GM10266 (cell line): Measurements from ENCODE around the gene OLFM2.

Experiments
- DNase-seq: peaks from one replicate; pipeline ENCODE4 v3.0.0; 2012; ENCODE audit errors: extremely low spot score
- TF ChIP-seq, protein P1 (sequence below): IDR thresholded peaks from 2 replicates; pipeline ENCODE4 v1.5.1; 2012; ENCODE audit warnings: mild to moderate bottlenecking, low read depth; ENCODE audit not compliant: control insufficient read depth, insufficient read depth; ENCODE audit errors: missing control alignments

OLFM2 gene

DNA sequence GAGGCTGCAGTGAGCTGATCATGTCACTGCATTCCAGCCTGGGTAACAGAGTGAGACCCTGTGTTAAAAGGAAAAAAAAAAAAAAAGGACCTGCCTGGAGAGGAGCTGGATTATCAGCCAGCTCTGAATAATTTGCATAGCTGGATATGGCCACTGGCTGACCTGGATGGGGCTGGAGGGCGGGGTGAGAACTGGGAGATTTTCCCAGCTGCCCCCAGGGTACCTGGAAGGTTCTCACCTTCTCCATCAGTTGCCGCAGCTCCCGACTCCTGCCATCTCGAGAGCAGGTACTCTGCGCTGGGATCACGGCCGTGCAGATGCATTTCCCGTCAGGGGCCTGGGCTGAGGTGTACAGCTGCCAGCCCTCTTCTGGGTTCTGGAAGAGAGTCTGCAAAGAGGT lies 75.9 kb downstream of the OLFM2 start:
- TF ChIP-seq, protein P1, sequence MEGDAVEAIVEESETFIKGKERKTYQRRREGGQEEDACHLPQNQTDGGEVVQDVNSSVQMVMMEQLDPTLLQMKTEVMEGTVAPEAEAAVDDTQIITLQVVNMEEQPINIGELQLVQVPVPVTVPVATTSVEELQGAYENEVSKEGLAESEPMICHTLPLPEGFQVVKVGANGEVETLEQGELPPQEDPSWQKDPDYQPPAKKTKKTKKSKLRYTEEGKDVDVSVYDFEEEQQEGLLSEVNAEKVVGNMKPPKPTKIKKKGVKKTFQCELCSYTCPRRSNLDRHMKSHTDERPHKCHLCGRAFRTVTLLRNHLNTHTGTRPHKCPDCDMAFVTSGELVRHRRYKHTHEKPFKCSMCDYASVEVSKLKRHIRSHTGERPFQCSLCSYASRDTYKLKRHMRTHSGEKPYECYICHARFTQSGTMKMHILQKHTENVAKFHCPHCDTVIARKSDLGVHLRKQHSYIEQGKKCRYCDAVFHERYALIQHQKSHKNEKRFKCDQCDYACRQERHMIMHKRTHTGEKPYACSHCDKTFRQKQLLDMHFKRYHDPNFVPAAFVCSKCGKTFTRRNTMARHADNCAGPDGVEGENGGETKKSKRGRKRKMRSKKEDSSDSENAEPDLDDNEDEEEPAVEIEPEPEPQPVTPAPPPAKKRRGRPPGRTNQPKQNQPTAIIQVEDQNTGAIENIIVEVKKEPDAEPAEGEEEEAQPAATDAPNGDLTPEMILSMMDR: no peak
- DNase-seq: no peak

DNA sequence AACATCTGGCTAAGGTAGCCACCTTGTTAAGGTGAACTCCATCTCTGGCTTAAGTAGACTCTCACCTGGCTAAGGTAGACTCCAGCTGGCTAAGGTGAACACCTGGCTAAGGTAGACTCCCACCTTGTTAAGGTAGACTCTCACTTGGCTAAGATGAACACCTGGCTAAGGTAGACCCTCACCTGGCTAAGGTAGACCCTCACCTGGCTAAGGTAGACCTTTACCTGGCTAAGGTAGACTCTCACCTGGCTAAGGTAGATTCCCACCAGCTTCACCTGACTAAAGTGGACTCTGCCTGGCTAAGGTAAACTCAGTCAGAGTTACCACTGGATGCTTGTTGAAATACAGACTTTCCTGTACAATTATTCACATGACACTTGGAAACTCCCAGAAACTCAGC lies 77.5 kb downstream of the OLFM2 start:
- DNase-seq: no peak
- TF ChIP-seq, protein P1: peak; percentile 6

- TF ChIP-seq, protein P1: no peak
- peak; percentile 69 for DNase-seq
Observed at GRCh38 chr19:9857920-9858746, 78.2 kb downstream of the OLFM2 start.

DNA sequence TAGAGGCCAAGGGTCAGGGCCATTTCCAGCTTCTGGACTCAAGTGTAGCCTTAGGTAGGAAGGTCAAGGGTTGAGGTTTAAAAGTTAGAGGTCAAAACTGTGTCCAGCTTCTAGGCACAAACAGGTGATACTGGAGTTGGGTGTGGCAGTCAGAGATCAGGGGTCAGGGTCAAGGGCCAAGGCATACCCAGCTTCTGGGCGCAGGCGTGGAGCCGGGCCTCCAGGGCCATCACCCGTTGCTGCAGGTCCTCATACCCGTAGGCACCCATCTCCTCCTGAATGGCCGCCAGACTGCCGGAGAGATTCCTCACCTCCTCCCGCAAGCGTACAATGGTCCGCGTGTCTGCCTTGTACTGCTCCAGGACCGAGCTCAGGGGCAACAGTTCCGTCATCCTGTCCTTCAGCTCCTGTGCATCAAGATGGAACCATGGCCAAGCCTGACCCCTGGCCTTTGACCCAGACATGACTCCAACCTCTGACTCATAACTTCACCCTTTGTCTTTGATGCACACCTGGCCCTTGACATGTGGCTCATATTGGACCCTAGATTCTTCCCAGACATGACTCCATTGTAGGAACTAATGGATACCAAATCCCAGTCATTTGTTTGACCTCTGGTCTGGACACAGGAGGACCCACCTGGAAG lies 79.1 kb downstream of the OLFM2 start:
- no peak for DNase-seq
- TF ChIP-seq, protein P1: no peak

DNA sequence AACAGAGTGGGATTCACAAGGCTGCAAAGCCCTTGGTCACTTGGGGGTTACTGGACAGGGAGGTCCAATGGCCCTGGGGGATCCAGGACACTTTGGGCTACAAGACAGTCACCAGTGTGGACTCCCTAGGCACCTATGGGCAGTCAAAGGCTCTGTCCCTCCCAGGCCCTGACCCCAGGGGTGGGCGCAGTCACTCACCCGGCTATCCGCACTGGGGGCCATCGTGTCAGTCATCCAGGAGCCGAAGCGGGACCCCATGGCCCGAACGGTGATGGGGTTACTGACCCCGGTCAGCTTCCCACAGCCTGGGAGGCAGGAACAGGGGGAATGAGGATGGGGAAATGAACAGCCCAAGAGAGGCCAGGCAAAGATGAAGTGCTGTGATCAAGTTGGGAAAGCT lies 79.7 kb downstream of the OLFM2 start:
- TF ChIP-seq, protein P1: no peak
- no peak for DNase-seq

DNA sequence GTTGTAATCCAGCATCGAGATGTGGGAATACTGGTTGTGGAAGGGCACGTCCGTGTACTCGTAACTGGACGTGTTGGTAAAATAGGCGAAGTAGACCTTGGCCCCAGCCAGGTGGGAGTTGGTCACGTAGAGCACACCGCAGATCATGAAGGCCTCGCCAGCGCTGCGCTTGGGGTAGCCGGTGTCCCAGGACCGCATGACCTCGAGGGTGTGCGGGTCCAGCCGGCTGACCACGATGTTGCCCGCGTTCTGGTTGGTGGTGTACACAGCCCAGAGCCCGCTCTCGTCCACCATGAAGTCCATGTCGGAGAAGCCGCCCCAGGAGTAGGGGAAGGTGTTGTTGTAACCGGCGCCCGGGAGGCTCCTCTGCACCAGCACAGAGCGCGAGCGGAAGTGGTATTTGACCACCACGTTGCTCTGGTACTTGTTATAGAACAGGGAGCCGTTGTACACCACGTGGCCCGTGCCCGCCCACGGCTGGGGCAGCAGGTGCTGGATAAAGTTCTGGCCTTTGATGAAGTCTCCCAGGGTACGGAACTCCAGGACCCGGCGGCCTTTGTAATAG lies 82.0 kb downstream of the OLFM2 start:
- TF ChIP-seq, protein P1: no peak
- DNase-seq: no peak

DNA sequence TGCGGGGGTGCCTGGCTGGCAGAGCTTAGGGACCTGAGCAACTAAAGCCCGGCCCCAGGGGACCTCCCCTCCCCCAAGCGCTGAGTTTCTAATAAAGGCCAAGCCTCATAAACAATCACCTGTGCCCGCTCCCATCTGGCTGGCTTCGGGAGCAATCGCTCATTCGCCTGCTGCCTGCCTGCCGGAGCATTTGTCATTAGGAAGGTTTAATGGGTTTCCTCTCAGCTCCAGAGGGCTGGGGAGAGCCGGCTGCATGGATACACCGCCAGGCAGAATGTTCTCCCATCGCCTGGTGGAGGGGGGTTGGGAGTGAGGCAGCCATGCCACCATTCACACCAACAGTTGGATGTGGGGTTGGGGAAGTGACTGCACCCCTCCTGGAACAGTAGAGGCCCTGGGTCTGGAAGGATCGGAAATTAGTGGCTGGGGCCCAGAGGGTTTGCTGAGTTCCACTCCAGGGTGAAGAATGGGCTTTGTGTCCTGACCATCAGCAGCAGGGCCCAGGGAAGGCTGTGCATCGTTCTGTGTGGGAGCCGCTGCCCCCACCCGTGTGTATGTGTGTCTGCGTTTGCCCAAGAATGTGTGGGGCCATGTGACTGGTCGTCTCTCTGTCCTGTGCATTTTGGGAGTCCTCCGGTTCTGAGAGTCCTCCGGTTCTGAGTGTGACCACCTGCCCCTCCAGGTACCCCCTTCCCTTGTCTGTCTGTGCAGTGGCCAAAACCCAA lies 85.9 kb downstream of the OLFM2 start:
- TF ChIP-seq, protein P1: no peak
- DNase-seq: no peak
